K562 (cell line): ENCODE measurements around the gene TIMM44. TPM values are rescaled to one million over a fixed set of nuclear protein-coding genes. Genes with fewer than 3 reads are reported as not detected.

ENCODE experiments used
- HNRNPLL ChIP-seq: fragments of 200-400 bp; formaldehyde crosslinking; IDR thresholded peaks from 2 replicates; pipeline ENCODE4 v1.6.1; 2017; ENCODE audit warnings: low read length, low read depth, mild to moderate bottlenecking; ENCODE audit not compliant: poor library complexity, severe bottlenecking
- PCBP1 ChIP-seq: fragments of 200-400 bp; formaldehyde crosslinking; IDR thresholded peaks from 2 replicates; pipeline ENCODE4 v1.6.1; 2018; ENCODE audit warnings: mild to moderate bottlenecking, low read depth, low read length; ENCODE audit not compliant: poor library complexity, severe bottlenecking
- SRF ChIP-seq, 2 experiments: fragments of 250-450, 450-650 bp in 1 of 2; sonication (Bioruptor Pico) in 1 of 2; sonication (generic) in 1 of 2; formaldehyde crosslinking; IDR thresholded peaks; 2 replicates each; pipeline versions ENCODE4 v1.5.0 to v1.5.1; 2020 to 2022; ENCODE audit warnings: mild to moderate bottlenecking in 1 of 2, missing genetic modification reagents in 1 of 2
- SUPT5H ChIP-seq: fragments of 450-650 bp; IDR thresholded peaks from 2 replicates; pipeline ENCODE4 v1.6.1; 2016
- ZNF696 ChIP-seq: fragments of 250-450 bp; sonication (Bioruptor Pico); conservative IDR thresholded peaks from 2 replicates; pipeline ENCODE4 v1.4.0; 2020; ENCODE audit warnings: mild to moderate bottlenecking, moderate library complexity
- polyA plus RNA-seq, 8 experiments: library from polyadenylated mRNA; depleted of rRNA in 4 of 8; stranded (reverse) in 5 of 8; unstranded in 3 of 8; fragments of >200 nt; fragmentation: Nextera tagmentation in 2 of 8; fragmentation: Illumina TruSeq in 1 of 8; extraction: Ambion mirVana in 2 of 8; extraction: Trizol in 1 of 8; gene quantifications; 2 replicates each; pipeline versions ENCODE4 v1.2.1 to v1.2.3, GENCODE V29; 2011 to 2014; ENCODE audit warnings: inconsistent platforms in 1 of 8, missing spikeins in 1 of 8
- total RNA-seq, 7 experiments: library from RNA; depleted of rRNA in 6 of 7; stranded (reverse); fragments of >200 nt in 6 of 7; fragmentation: Illumina TruSeq in 2 of 7; extraction: Trizol in 2 of 7; gene quantifications; 2 replicates each; pipeline versions ENCODE4 v1.2.1 to v1.2.3, GENCODE V29; 2011 to 2021; ENCODE audit warnings: low replicate concordance in 1 of 7
- TF ChIP-seq, protein P1 (sequence below), 3 experiments: fragments of 200-800 bp in 1 of 3; sonication (Bioruptor generic) in 1 of 3; sonication (generic) in 1 of 3; formaldehyde crosslinking in 1 of 3; IDR thresholded peaks; 2 replicates each; pipeline versions ENCODE4 v1.6.1 to v1.8.0; 2016 to 2022; ENCODE audit warnings: mild to moderate bottlenecking in 2 of 3, missing compliant biosample characterization in 2 of 3, missing genetic modification characterization in 2 of 3, missing genetic modification reagents in 1 of 3
- TF ChIP-seq, protein P2 (sequence below): sonication (generic); formaldehyde crosslinking; IDR thresholded peaks from 2 replicates; pipeline ENCODE4 v1.8.0; 2022; ENCODE audit warnings: missing genetic modification reagents, mild to moderate bottlenecking, moderate library complexity, borderline replicate concordance
- TF ChIP-seq, protein P3 (sequence below), 2 experiments: fragments of 450-650 bp; conservative IDR thresholded peaks; 2 replicates each; pipeline ENCODE4 v1.6.1; 2017; ENCODE audit warnings: mild to moderate bottlenecking in 2 of 2, moderate library complexity in 2 of 2

Gene TIMM44
- total and polyA plus RNA-seq, 9 of the 15 experiments (the other 6 are each of a cell fraction or from before 2014, with no cell fraction given): 10.3 to 231 (median 89.3) TPM

- TF ChIP-seq, protein P1, sequence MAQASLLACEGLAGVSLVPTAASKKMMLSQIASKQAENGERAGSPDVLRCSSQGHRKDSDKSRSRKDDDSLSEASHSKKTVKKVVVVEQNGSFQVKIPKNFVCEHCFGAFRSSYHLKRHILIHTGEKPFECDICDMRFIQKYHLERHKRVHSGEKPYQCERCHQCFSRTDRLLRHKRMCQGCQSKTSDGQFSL (CRISPR knock-in tag; IDR thresholded peaks at IDR 0.05): 0 out of 2 replicates have a peak, but pooled peaks have one; percentile 51
- TF ChIP-seq, protein P1 (tag; IDR thresholded peaks at IDR 0.05): no peak
- TF ChIP-seq SRF (CRISPR knock-in tag; IDR thresholded peaks at IDR 0.05) (0 out of 4 replicates have a peak, but pooled peaks of 1 of the 2 experiments have one; percentile 20), ZNF696 (no peak), SUPT5H (0 out of 2 replicates have a peak, but pooled peaks have one; percentile 74), HNRNPLL (no peak), PCBP1 (peak; percentile 69)
- TF ChIP-seq, protein P2, sequence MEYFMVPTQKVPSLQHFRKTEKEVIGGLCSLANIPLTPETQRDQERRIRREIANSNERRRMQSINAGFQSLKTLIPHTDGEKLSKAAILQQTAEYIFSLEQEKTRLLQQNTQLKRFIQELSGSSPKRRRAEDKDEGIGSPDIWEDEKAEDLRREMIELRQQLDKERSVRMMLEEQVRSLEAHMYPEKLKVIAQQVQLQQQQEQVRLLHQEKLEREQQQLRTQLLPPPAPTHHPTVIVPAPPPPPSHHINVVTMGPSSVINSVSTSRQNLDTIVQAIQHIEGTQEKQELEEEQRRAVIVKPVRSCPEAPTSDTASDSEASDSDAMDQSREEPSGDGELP: peak; percentile 78; the same call in 1 of the 2 replicates
- TF ChIP-seq, protein P3, sequence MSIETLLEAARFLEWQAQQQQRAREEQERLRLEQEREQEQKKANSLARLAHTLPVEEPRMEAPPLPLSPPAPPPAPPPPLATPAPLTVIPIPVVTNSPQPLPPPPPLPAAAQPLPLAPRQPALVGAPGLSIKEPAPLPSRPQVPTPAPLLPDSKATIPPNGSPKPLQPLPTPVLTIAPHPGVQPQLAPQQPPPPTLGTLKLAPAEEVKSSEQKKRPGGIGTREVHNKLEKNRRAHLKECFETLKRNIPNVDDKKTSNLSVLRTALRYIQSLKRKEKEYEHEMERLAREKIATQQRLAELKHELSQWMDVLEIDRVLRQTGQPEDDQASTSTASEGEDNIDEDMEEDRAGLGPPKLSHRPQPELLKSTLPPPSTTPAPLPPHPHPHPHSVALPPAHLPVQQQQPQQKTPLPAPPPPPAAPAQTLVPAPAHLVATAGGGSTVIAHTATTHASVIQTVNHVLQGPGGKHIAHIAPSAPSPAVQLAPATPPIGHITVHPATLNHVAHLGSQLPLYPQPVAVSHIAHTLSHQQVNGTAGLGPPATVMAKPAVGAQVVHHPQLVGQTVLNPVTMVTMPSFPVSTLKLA (conservative IDR thresholded peaks at IDR 0.05): no peak
These were observed 16.5 kb downstream of the TIMM44 start (continued) for GRCh38 chr19:7926727-7927604.
